HG03097 (cell line): Measurements from ENCODE around the gene CCNE1.

Source experiments
- ATAC-seq: cut with Tn5 transposase; IDR thresholded peaks from one replicate; pipeline ENCODE4 v1.9.1; 2021; ENCODE audit not compliant: unreplicated experiment, low FRiP score

CCNE1 gene

GRCh38 chr19:29872224-29872731 lies 60.5 kb downstream of the CCNE1 start:
- ATAC-seq = no peak

DNA sequence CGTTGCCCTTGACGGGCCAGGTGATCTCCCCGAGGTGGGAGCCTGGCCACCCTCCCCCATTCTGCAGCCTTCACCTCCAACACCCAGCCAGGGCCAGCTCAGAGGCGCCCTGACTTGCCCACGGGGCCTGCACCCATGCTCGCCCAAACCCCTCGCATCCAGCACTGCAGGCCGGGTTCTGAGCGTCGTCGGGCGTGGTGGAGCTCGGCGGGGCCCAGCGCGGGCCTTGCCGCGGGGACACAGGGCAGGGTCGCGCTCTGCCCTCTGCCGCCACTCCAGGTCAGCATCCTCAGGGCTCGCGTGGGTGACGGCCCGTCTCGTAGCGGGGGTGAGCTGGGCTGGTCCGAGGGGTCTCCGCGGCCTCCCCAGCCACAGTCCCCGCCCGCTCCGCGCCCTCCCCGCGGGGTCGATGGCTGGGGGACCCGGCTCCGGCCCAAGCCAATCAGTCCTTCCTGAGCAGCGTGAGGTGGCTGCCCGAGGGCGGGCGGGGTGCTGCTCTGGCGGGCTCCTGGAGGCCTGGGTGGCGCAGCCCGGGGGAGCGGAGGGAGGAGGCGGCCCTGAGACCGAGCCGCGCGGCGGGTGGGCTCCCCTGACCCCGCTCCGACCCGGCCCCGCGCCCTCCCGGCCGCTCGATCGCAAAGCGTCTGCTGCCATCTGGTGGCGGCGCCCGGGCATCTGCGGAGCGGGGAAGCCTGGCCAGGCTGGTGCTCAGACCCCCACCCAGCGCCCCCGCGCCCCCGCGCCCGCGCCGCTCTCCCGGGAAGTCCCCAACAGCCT lies 61.4 kb downstream of the CCNE1 start:
- ATAC-seq = no peak
